GM21360 (cell line): ENCODE data around the gene FREY1.

Experiments
- ATAC-seq: cut with Tn5 transposase; IDR thresholded peaks from one replicate; pipeline ENCODE4 v1.9.1; 2021; ENCODE audit warnings: mild to moderate bottlenecking, moderate library complexity; ENCODE audit not compliant: unreplicated experiment

Gene FREY1

GRCh38 chr11:45872651-45873356, 34.3 kb downstream of the FREY1 start:
- no peak for ATAC-seq

GRCh38 chr11:45871638-45872037, 35.4 kb downstream of the FREY1 start:
- no peak for ATAC-seq

DNA sequence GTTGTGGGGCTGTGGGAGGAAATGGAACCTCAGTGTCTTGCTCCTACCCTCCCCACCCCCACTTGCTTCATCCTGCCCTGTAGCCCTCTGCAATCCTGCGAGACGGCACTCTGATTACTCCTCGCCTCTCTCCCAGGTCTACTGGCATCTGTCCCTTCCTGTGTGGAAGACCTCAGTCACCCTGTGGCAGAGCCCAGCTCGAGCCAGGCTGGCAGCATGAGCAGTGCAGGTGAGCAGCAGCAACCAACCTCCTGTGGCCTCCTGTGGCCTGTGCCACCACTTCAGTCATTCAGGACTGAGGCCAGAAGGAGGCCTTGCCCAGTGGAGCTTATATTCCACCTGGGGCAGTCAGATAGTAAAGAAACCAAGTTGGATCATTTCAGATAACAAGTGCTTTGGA, 36.4 kb downstream of the FREY1 start:
- ATAC-seq, result no peak

DNA sequence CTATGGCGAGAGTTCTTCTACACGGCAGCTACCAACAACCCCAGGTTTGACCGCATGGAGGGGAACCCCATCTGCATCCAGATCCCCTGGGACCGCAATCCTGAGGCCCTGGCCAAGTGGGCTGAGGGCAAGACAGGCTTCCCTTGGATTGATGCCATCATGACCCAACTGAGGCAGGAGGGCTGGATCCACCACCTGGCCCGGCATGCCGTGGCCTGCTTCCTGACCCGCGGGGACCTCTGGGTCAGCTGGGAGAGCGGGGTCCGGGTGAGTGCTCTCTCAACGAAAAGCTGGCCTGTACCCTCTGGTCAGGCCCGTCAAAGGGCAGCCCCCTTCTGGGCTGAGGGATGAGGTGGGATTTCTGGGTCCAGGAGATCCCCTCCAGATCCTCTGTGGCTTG, 37.5 kb downstream of the FREY1 start:
- no peak for ATAC-seq

- ATAC-seq, result no peak
These were observed 43.0 kb downstream of the FREY1 start for GRCh38 chr11:45864041-45864440.

- ATAC-seq, result no peak
These were observed 46.1 kb downstream of the FREY1 start for GRCh38 chr11:45860764-45861510.

DNA sequence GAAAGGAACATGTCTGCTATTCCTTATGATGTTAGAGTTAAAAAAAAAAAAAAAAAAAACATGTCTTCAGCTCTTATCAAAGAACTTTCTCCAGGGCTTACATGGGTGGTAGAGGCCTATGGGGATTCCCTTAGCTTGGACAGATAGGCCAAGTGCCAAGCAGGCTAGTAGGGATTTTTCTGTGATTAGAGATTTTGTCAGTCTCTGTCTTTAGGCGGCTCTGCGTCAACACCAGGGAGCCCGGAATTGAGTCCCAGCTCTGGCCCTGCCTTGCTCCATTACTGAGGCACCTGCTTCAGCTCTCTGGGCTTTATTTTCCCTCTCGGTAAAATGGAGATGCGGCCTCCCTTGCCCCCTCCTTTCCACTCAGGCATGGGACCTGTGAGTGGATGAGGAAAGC, 46.7 kb downstream of the FREY1 start:
- no peak for ATAC-seq

DNA sequence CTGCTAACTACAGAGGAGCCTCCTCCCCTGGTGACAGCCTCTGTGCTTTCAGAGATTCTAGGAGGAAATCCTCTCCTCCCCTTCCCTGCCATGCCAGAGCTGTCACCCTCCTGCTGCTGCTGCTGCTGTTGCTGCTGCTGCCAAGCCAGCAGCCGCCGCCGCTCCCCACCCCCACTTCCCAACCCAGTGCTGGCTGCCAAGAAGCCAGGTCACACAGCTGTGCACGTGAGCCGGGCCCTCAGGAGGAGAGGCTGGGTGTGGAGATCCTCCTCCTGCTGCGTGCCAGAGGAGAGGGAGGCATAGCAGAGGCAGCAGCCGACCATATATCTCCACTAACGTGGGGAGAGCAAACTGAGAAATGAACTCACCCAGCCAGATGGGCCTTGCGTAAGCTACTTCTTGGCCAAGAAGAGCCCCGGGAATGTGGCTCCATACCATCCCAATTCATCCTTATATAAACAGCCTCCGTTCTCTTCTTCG, 47.4 kb downstream of the FREY1 start:
- ATAC-seq, result no peak

GRCh38 chr11:45858751-45859398, 48.2 kb downstream of the FREY1 start:
- ATAC-seq, result no peak

DNA sequence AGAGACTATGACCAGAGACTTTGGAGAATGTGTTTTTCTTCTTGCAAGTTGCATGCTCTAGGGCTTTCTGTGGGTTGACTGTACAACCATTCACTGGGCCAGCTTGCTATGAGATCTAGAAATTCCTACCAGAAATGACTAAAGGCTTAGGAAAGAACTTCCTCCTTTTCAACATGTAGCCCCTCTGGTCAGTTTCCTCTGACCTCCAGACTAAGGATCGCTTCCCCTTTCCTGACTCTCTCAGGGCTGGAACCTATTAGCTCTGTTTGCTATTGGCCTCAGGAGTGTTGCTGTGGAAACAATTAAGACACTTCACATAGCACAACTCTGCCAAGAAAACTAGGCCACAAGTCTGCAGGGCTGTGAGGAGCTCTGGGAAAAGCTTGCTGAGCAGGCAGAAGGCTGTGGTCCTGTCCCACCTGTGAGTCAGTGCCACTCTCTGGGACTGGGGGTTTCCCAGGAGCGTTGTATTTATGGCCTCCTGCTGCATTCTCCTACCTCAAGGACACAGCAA, 49.1 kb downstream of the FREY1 start:
- ATAC-seq, result no peak
